OCI-LY1 (cell line): ENCODE results near the gene ARHGAP18.

Experiments
- H2AFZ ChIP-seq: fragments of 200-600 bp; sonication (generic), shearing (Covaris generic); 2 replicates; pipeline ENCODE4 v1.6.0; 2014; ENCODE audit warnings: antibody characterized with exemption, mild to moderate bottlenecking, low read length
- H3F3A ChIP-seq: fragments of 200-600 bp; sonication (generic), shearing (Covaris generic); 2 replicates; pipeline ENCODE4 v1.6.0; 2014; ENCODE audit warnings: mild to moderate bottlenecking, antibody characterized with exemption, low read length, moderate library complexity; ENCODE audit not compliant: insufficient read depth
- H3K27ac ChIP-seq: fragments of 200-600 bp; sonication (generic); 2 replicates; pipeline ENCODE4 v1.5.1; 2014; ENCODE audit warnings: low read length, mixed run types, mild to moderate bottlenecking, low read depth; ENCODE audit not compliant: poor library complexity, severe bottlenecking
- H3K27me3 ChIP-seq: fragments of 200-600 bp; sonication (generic); 2 replicates; pipeline ENCODE4 v1.6.0; 2014; ENCODE audit warnings: antibody characterized with exemption, mild to moderate bottlenecking, low read length, moderate library complexity; ENCODE audit not compliant: insufficient read depth
- H3K36me3 ChIP-seq: fragments of 200-600 bp; sonication (generic); 2 replicates; pipeline ENCODE4 v1.6.1; 2014; ENCODE audit warnings: mild to moderate bottlenecking, antibody characterized with exemption, low read length, moderate library complexity, mixed read lengths; ENCODE audit not compliant: insufficient read depth
- H3K4me1 ChIP-seq: fragments of 200-600 bp; sonication (generic); 2 replicates; pipeline ENCODE4 v1.5.1; 2014; ENCODE audit warnings: mild to moderate bottlenecking, low read length, moderate library complexity; ENCODE audit not compliant: insufficient read depth, severe bottlenecking
- H3K4me2 ChIP-seq: fragments of 200-600 bp; sonication (generic), shearing (Covaris generic); 2 replicates; pipeline ENCODE4 v1.6.1; 2014; ENCODE audit warnings: low read length
- H3K4me3 ChIP-seq: fragments of 200-600 bp; sonication (generic); 2 replicates; pipeline ENCODE4 v1.5.1; 2014; ENCODE audit warnings: low read length, low read depth, mild to moderate bottlenecking, mixed read lengths; ENCODE audit not compliant: poor library complexity, severe bottlenecking
- H3K79me2 ChIP-seq: fragments of 200-600 bp; shearing (Covaris generic); 2 replicates; pipeline ENCODE4 v1.6.1; 2016; ENCODE audit warnings: mixed run types, low read length, mixed read lengths; ENCODE audit not compliant: insufficient read depth
- H3K9ac ChIP-seq: fragments of 200-600 bp; sonication (generic), shearing (Covaris generic); 2 replicates; pipeline ENCODE4 v1.6.1; 2014; ENCODE audit warnings: mild to moderate bottlenecking, low read length, mixed read lengths
- H3K9me2 ChIP-seq: fragments of 200-600 bp; sonication (generic), shearing (Covaris generic); 2 replicates; pipeline ENCODE4 v1.6.1; 2014; ENCODE audit warnings: low read depth, mild to moderate bottlenecking, low read length, mixed read lengths
- H3K9me3 ChIP-seq: fragments of 200-600 bp; shearing (Covaris generic); 2 replicates; pipeline ENCODE4 v1.6.1; 2014; ENCODE audit warnings: low read length, mixed read lengths
- H4K20me1 ChIP-seq: fragments of 200-600 bp; sonication (generic), shearing (Covaris generic); 2 replicates; pipeline ENCODE4 v1.6.0; 2016; ENCODE audit warnings: mild to moderate bottlenecking, low read length; ENCODE audit not compliant: insufficient read depth
- CTCF ChIP-seq: fragments of 200-600 bp; sonication (generic), shearing (Covaris generic); IDR thresholded peaks from 2 replicates; pipeline ENCODE4 v1.5.1; 2017; ENCODE audit warnings: mild to moderate bottlenecking, antibody characterized with exemption, low read length, moderate library complexity, mixed read lengths
- EZH2 ChIP-seq: fragments of 200-600 bp; sonication (generic), shearing (Covaris generic); IDR thresholded peaks from 2 replicates; pipeline ENCODE4 v1.8.0; 2017; ENCODE audit warnings: borderline replicate concordance, mixed run types, mild to moderate bottlenecking, antibody characterized with exemption, low read length, moderate library complexity, mixed read lengths

Gene ARHGAP18

GRCh38 chr6:129694036-129694435, 15.9 kb downstream of the ARHGAP18 start:
- no peaks in the 10 kb centered on the region for H3K9me3 ChIP-seq
- H3K9ac ChIP-seq, result no peak overlapping the region
- no peaks in the 10 kb centered on the region for H3K27me3 ChIP-seq
- no peaks in the 10 kb centered on the region for H3K36me3 ChIP-seq
- H2AFZ ChIP-seq, result no peak overlapping the region
- H3K79me2 ChIP-seq, result no peaks in the 10 kb centered on the region
- no peak overlapping the region for H3K4me2 ChIP-seq
- no peaks in the 10 kb centered on the region for H3K4me1 ChIP-seq
- H3K9me2 ChIP-seq, result no peaks in the 10 kb centered on the region
- H4K20me1 ChIP-seq, result no peaks in the 10 kb centered on the region
- no peaks in the 10 kb centered on the region for H3F3A ChIP-seq
- H3K4me3 ChIP-seq, result no peak overlapping the region
- TF ChIP-seq EZH2, result no peak
- no peak overlapping the region for H3K27ac ChIP-seq

GRCh38 chr6:129692467-129692866, 17.5 kb downstream of the ARHGAP18 start:
- Histone ChIP-seq H3K4me2 (no peak overlapping the region), H3K36me3 (no peaks in the 10 kb centered on the region), H3K9me3 (no peaks in the 10 kb centered on the region), H2AFZ (no peak overlapping the region), H3K27me3 (no peaks in the 10 kb centered on the region), H4K20me1 (no peaks in the 10 kb centered on the region), H3K9me2 (no peaks in the 10 kb centered on the region), H3F3A (no peaks in the 10 kb centered on the region), H3K4me1 (no peaks in the 10 kb centered on the region), H3K4me3 (no peak overlapping the region), H3K9ac (no peak overlapping the region), H3K79me2 (no peaks in the 10 kb centered on the region), H3K27ac (no peak overlapping the region)
- no peak for TF ChIP-seq EZH2
- TF ChIP-seq CTCF, result no peak

GRCh38 chr6:129691709-129692108, 18.3 kb downstream of the ARHGAP18 start:
- Histone ChIP-seq H3K27me3 (no peaks in the 10 kb centered on the region), H3K9me3 (no peaks in the 10 kb centered on the region), H3K9ac (no peak overlapping the region), H3K4me3 (no peak overlapping the region), H3K4me1 (peaks cover 2% of the 10 kb centered on the region), H4K20me1 (no peaks in the 10 kb centered on the region), H2AFZ (no peak overlapping the region), H3K36me3 (no peaks in the 10 kb centered on the region), H3K27ac (no peak overlapping the region), H3K9me2 (no peaks in the 10 kb centered on the region), H3K4me2 (no peak overlapping the region), H3F3A (no peaks in the 10 kb centered on the region), H3K79me2 (no peaks in the 10 kb centered on the region)
- TF ChIP-seq EZH2, result no peak
- TF ChIP-seq CTCF, result no peak

GRCh38 chr6:129691043-129691640, 18.8 kb downstream of the ARHGAP18 start:
- Histone ChIP-seq H3K4me2 (no peak overlapping the region), H3K9me2 (no peaks in the 10 kb centered on the region), H4K20me1 (no peaks in the 10 kb centered on the region), H3K27me3 (no peaks in the 10 kb centered on the region), H2AFZ (no peak overlapping the region), H3K27ac (no peak overlapping the region), H3K36me3 (no peaks in the 10 kb centered on the region), H3K79me2 (no peaks in the 10 kb centered on the region), H3K9ac (no peak overlapping the region), H3K9me3 (no peaks in the 10 kb centered on the region), H3K4me1 (peaks cover 2% of the 10 kb centered on the region), H3F3A (no peaks in the 10 kb centered on the region), H3K4me3 (no peak overlapping the region)
- TF ChIP-seq CTCF, result no peak
- no peak for TF ChIP-seq EZH2
